HTR-8/SVneo (cell line): ENCODE data around the gene SPATS2.

Source experiments
- DNase-seq: peaks from one replicate; pipeline ENCODE4 v3.0.0; 2011; ENCODE audit warnings: low spot score, mixed read lengths; ENCODE audit not compliant: insufficient read length
- FAIRE-seq: peaks from 2 replicates; lab custom pipeline; 2011; peaks lifted over from hg19 to GRCh38; lab: Jason Lieb, UNC

Gene SPATS2

GRCh38 chr12:49534731-49535278 is 167.5 kb downstream of the SPATS2 start:
- FAIRE-seq (no peak), DNase-seq (no peak)

- peak; percentile 9 for FAIRE-seq
- no peak for DNase-seq
These were observed 168.8 kb downstream of the SPATS2 start for GRCh38 chr12:49535921-49536525.

DNA sequence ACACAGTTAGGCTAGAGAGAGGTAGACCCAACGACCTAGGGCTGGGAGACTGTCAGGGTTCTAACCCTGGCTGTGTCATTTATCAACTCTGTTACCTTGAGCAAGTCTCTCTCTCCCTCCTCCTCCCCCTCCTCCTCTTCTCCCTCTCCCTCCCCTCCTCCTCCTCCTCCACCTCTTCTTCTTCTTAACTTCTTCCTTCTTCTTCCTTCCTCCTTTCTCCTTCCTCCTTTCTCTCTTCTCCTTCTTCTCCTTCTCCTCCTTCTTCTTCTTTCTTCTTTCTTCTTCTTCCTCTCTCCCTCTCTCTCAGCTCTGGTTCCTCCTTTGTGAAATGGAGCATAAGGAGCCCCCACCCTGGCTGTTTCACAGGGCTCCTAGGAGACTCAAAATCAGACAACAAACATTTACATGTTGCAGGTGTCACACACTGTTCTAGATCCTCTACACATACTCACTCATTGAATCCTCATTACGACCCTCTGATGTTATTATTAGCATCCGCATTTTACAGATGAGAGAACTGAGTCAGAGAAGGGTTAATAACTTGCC is 169.3 kb downstream of the SPATS2 start:
- DNase-seq, result no peak
- no peak for FAIRE-seq

GRCh38 chr12:49537231-49537751 is 170.0 kb downstream of the SPATS2 start:
- DNase-seq (no peak), FAIRE-seq (no peak)

DNA sequence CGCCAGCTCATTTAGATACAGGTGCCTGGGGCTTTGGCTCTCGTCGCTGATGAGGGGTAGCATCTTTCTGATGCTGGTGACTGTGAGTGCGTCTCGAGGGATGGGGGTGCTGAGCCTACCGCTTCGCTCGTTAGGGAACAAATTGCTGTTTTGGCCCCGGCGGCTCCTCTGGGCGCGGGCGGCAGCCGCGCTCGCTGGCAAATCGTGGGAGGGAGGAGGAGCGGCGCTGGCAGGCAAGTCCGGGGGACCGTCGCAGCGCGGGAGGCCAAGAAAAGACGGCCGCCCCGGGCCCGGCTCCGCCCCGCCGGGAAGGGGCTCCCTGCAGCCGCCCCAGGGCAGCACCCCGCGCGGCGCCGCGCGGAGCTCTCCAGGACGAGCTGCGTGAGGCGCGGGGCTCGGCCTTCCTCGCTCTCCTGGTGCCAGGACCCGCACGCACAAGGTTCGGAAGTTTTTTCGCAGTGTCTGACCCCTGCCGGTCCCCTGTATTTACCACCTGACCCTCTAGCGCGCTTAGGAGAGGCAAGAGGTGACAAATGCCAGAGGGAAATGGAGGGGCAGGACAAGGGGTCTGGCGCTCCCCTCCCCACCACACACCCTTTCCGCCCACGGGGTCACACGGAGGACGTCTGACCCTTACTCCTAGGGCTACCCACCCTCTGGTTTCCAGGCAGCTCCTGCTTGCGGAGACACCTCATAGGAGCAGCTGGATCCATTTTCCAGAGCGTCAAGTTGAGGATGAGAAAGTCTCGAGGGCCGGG is 170.7 kb downstream of the SPATS2 start:
- FAIRE-seq (no peak), DNase-seq (no peak)

DNA sequence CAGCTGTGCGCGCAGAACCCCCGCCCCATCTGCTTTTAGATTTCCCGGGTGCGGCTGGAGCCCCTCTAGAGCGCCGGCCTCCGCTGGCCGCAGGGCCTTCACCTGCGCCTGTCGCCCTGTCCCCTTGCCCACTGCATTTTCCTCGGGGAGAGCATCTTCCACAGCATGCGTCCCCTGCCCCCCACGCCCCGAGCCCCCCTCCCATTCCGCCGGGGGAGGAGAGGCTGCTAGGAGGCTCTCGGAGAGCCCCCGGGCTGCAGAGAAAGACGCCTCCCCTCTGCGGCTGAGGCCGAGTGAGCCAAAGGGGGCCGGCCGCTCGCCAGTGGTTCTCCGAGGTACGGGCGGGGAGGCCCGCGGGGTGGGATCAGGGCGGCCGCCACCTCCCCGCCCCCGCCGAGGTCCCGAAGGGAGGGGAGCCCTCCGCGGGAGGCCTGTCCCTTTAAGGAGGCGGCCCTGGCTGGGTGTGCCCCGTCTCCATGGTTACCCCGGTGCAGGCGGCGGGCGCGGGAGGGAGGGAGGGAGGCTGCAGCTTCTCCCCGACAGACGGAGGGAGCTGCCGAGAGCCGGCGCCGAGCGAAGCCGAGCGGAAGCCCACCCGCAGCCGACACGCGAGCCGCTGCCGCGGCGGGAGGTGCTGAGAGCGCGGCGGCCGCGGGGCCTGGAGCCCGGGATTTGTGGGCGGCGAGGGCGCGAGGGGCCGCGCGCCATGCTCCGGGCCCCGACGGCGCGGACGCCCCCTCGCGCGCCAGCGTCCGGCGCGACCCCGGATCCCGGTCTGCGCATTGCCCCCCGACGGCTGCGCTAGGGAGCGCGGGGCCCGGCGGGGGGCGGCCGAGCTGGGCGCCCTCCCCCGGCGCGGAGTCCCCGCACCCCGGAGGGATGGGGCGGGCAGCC is 171.5 kb downstream of the SPATS2 start, which contains the start of gene KCNH3:
TSS of gene KCNH3 (plus strand) at position 521 of the 894 bp plus-strand sequence. CDS start 387 bp downstream, outside the sequence.
- DNase-seq, result peak; percentile 92
- peak; percentile 76 for FAIRE-seq

- DNase-seq (no peak), FAIRE-seq (no peak)
These were observed 172.4 kb downstream of the SPATS2 start for GRCh38 chr12:49539406-49540228.

- FAIRE-seq, result peak; percentile 51
- no peak for DNase-seq
These were observed 173.2 kb downstream of the SPATS2 start for GRCh38 chr12:49540229-49541139.

DNA sequence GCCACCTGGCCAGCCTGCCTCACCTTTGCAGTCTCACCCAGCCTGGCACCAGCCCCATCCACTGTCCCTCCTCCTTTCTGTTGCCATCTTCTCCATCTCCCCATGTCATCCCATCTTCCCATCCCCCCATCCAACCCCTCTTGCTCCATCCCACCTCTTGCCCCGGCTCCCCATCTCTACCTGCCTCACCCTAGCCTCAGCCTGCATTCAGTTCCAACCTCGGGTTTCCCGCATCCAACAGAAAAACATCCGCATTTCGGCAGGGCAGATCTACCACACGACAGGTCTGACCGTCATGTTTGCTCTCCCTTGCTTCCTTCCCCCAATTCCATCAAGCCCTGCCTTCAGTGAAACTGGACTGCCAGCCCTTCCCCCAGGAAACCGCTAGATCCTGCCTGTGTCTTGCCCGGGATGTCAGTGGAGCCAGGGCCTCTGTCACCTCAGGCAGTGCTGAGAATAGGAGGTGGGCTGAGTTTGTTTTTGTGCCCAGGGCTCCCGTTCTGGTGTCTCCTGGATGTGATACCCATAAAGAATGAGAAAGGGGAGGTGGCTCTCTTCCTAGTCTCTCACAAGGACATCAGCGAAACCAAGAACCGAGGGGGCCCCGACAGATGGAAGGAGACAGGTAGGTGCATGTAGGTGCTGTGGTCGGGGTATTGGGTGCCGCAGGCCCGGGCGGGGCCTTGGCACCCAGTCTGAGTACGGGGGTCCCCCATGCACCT is 174.0 kb downstream of the SPATS2 start:
- FAIRE-seq, result no peak

GRCh38 chr12:49541911-49542505 is 174.7 kb downstream of the SPATS2 start:
- no peak for FAIRE-seq

More for the DNA sequence above, 174.0 kb downstream of the SPATS2 start:
- DNase-seq, result no peak

DNA sequence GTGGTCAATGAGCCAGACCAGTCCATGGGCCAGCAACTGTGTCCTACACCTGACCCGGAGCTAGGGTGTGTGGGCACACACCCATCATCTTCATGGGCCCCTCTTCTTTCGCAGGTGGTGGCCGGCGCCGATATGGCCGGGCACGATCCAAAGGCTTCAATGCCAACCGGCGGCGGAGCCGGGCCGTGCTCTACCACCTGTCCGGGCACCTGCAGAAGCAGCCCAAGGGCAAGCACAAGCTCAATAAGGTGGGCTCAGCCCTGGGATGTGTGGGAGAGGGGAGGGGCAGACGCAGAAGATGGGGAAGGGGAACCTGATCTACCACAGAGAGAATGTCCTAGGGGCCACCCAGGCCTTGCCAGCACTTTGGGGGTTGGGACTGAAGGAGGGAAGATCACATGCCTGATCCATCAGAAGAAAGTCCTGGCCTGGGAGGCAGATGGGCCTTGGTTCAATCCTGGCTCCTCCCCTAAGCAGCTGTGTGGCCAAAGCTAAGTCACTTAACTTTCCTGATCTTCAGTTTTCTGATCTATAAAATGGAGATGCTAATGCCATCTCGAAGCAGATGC is 175.4 kb downstream of the SPATS2 start:
- DNase-seq (no peak), FAIRE-seq (no peak)

More at GRCh38 chr12:49541911-49542505, 174.7 kb downstream of the SPATS2 start:
- no peak for DNase-seq

GRCh38 chr12:49543221-49543913 is 176.1 kb downstream of the SPATS2 start:
- FAIRE-seq (no peak), DNase-seq (no peak)

GRCh38 chr12:49543914-49544815 is 176.9 kb downstream of the SPATS2 start:
- FAIRE-seq, result no peak
- DNase-seq, result no peak

DNA sequence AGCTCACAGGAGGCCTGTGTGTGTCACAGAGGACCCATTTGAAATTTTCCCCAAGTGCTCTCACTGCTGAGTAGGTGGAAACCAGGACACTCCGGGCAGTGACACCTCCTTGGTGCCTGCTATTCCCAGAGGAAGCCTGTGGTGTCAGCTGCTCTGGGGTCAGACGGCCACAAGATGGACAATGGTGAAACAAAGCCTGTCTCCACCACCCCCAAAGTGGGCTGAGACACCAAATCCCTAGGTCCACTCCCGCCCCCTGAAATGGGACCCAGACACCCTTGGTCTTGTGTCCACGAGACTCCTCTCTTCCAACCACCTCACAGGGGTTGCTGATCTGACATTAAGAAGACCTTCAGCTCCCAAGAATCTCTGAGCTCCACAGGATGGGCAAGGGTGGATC is 178.6 kb downstream of the SPATS2 start:
- DNase-seq (no peak), FAIRE-seq (no peak)

GRCh38 chr12:49546481-49546880 is 179.2 kb downstream of the SPATS2 start:
- FAIRE-seq, result no peak
- no peak for DNase-seq
